Measurements from ENCODE around the gene DDR2. TPM values are rescaled to one million over a fixed set of nuclear protein-coding genes. Genes with fewer than 3 reads are reported as not detected.

The DDR2 gene
- total RNA-seq, 1 donor: 289 TPM

DNA sequence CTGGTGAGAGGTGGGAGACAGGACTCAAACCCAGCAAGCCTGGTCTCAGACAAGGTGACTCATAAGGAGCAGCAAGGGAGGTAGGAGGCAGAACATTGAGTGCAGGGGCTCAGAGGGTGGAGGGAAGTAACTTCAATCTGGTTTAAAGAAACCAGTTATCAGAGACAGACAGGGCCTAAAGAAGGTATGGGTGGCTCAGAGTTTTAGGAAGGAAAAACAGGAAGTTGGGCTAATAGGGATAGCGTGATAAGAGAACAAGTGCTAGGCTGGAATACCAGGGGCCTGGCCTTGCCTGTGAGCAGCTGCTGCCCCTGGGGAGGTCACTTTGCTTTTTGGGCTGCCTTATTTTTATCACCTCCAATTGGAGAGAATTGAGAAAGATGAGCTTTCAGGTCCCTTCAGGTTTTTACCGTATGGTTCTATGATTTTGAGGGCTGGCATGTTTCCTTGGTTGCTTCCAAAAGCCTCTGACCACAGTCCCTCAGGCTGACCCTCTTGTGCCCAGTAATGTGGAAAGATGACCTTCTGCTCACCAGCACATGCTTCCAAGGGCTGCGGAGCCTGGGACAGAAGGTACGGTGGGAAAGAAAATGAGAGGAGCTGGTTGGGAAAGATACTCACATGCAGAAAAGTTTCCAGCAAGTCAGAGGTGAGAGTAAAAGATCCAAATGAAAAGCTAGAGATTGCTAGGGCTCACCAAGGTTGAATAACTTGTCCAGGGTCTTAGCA is 77.0 kb downstream of the DDR2 start:
- TF ChIP-seq, protein P1, sequence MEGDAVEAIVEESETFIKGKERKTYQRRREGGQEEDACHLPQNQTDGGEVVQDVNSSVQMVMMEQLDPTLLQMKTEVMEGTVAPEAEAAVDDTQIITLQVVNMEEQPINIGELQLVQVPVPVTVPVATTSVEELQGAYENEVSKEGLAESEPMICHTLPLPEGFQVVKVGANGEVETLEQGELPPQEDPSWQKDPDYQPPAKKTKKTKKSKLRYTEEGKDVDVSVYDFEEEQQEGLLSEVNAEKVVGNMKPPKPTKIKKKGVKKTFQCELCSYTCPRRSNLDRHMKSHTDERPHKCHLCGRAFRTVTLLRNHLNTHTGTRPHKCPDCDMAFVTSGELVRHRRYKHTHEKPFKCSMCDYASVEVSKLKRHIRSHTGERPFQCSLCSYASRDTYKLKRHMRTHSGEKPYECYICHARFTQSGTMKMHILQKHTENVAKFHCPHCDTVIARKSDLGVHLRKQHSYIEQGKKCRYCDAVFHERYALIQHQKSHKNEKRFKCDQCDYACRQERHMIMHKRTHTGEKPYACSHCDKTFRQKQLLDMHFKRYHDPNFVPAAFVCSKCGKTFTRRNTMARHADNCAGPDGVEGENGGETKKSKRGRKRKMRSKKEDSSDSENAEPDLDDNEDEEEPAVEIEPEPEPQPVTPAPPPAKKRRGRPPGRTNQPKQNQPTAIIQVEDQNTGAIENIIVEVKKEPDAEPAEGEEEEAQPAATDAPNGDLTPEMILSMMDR (IDR thresholded peaks at IDR 0.05; ENCODE audit: insufficient read depth, low read depth, low read length): no peak
- no peak overlapping the region for H3K4me3 ChIP-seq (ENCODE audit: low read depth, low read length)
- DNase-seq (ENCODE audit: low read depth): no peak

DNA sequence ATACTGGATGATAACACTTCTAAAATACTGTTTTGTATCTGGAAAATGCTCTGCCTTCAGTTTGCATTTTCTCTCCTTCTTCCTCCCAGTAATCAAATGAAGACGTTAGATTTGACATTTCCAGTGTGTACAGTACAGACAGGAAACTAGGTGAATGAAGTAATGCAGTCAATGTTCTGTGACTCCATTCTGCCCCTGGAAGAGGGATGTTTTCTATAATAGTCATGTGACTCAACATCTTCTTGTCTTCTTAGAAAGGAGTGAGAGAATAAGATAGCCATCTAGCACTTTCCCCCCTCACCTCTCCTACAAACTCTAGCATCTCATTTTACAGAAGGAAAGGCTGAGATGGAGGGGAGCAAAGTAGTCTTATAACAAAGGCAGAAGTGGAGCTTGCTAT is 77.6 kb downstream of the DDR2 start:
- TF ChIP-seq, protein P1 (IDR thresholded peaks at IDR 0.05; ENCODE audit: insufficient read depth, low read depth, low read length): no peak
- DNase-seq (ENCODE audit: low read depth): no peak
- H3K4me3 ChIP-seq (ENCODE audit: low read depth, low read length): no peak overlapping the region

DNA sequence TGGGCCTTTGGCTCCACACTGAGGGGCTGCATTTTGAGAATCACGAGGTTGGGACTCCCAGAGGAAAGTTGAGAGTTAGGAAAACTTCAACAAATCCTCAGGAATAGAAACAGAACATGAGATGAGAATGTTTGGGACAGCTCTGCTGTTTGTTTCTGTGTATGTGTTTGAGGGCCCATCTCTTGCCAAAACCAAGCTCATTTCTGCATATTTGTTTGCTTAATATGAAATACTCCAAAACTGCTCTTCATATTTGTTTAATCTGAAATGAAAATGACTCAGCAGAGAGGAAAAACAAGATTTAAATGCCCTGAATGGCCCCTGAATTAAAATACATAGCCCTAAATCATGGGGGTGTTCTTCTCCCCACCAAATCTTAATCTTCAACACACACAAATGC is 78.1 kb downstream of the DDR2 start:
- TF ChIP-seq, protein P1 (IDR thresholded peaks at IDR 0.05; ENCODE audit: insufficient read depth, low read depth, low read length): no peak
- DNase-seq (ENCODE audit: low read depth): peak; percentile 45
- H3K4me3 ChIP-seq (ENCODE audit: low read depth, low read length): no peak overlapping the region

DNA sequence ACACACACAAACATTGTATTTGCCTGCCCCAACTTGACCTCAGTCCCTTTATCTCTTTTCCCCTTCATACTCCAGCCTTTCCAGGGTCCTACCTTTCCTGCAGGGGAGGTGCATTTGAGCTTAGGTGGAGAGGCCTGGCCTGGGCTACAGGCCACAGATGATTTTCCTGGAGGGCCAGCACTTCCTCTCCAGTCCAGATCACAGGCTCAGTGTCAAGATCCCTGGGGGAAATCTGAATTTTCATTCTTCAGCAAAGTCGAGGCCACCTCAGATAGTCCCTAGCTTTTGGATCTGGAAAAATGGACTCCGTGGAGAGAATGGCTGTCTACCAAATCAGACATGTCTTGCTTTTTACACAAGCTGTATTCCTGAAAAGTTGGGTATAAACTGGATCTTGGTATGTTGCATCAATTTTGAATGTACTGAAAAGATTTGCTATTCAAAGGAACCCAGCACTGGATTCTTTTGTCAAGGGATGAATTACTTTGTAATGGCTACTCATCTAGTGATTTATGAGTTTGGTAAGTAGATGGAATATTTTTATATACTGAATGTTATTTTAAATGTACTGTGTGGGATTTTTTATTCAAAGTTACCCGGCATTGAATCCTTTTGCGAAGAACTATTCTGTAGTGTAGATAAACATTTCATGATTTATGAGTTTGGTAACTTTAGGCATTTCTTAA is 78.7 kb downstream of the DDR2 start:
- TF ChIP-seq, protein P1 (IDR thresholded peaks at IDR 0.05; ENCODE audit: insufficient read depth, low read depth, low read length): no peak
- H3K4me3 ChIP-seq (ENCODE audit: low read depth, low read length): no peak overlapping the region
- no peak for DNase-seq (ENCODE audit: low read depth)

DNA sequence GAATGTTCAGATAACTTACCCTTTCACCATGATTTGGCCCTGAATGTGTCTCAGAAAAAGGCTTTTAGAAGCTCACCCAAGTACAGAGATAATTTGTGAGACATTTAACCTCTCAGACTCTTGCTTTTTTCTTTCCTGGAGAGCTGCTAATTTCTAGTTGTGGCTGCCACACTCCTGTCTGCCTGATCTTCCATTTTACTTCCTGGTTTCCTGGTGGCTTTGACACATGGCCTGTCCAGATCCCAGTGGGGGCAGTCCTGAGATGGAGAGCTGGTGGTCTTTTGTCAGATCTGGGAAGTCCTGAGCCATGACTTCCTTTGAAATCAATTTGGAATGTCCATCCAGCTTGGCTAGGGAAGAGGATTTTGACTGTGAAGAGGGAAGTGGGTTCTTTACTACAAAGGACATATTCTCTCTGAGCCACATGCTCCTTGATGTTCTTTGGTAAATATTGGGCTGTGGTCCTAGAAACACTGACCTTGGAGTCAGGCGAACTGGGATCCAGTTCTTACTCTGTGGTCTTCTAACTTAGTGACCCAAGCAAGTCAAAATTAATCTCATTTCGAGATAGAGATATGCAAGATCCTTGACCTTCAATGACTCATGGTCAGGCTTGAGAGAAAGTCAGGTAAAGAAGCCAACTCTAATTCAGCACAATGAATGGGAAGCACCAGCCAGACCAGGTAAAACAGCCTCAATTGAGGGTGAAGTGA is 80.2 kb downstream of the DDR2 start:
- H3K4me3 ChIP-seq (ENCODE audit: low read depth, low read length): no peak overlapping the region
- TF ChIP-seq, protein P1 (IDR thresholded peaks at IDR 0.05; ENCODE audit: insufficient read depth, low read depth, low read length): no peak
- DNase-seq (ENCODE audit: low read depth): no peak

DNA sequence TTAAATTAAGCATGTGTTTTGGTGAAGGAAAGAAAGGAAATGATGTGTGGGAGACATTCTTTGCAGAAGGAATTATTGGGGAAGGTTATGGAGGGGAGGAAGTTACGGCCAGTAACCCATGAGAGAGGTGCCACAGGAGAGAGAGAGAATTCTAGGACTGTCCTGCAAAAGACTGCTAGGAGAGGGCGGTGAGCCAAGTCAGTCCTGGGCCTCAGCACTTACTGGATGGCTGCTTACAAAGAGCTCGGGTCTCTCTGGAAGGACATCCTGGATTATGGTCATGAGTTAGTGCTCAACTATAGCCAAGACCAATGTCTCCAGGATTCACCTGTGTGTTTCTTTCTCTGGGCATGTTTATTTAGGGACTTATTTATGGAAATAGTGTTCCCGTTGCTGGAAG is 83.9 kb downstream of the DDR2 start:
- TF ChIP-seq, protein P1 (IDR thresholded peaks at IDR 0.05; ENCODE audit: insufficient read depth, low read depth, low read length): no peak
- H3K4me3 ChIP-seq (ENCODE audit: low read depth, low read length): no peak overlapping the region
- DNase-seq (ENCODE audit: low read depth): no peak
